Activated gamma-delta T cell (primary cell): ENCODE data around the gene ZNF283.
"Not testable (repeated sequence)": the region's sequence is repeated elsewhere in the genome, so short reads cannot be mapped to it uniquely, and the experiment has no call there.

Experiments used
- DNase-seq: peaks from one replicate; lab custom pipeline; 2025; lab: John Stamatoyannopoulos, UW

ZNF283 gene

GRCh38 chr19:43799502-43800142 lies 27.5 kb upstream of the ZNF283 start:
- no peak for DNase-seq

- no peak for DNase-seq
Measured at GRCh38 chr19:43802216-43802951, 24.7 kb upstream of the ZNF283 start, which contains the start of gene LYPD5. Gene LYPD5, minus strand, starts transcription at chr19:43802447. Its CDS starts 67 bp downstream, at chr19:43802380.

DNA sequence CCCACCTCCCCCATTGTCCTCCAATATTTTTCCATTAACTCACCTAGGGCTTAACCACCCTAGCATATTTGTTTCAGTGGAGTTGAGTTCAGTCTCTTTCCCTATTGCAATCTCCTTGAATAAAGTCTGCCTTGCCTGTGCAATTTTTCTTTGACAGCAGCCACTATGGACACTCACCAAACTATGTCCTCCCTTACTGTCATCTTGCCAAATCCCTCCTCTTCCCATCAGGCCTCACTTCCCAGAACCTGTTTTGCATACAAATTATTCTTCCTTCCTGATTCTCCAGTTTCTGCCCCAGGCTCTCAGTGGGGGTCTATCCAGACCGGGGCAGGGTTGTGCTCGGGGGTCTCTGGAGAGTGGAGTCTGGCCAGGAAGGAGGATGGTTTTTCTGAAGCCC lies 22.7 kb upstream of the ZNF283 start:
- no peak for DNase-seq

GRCh38 chr19:43806401-43806800 lies 20.7 kb upstream of the ZNF283 start:
- not testable (repeated sequence) for DNase-seq

GRCh38 chr19:43806848-43807247 lies 20.3 kb upstream of the ZNF283 start:
- no peak for DNase-seq

- no peak for DNase-seq
Measured at GRCh38 chr19:43807651-43808050, 19.5 kb upstream of the ZNF283 start.

DNA sequence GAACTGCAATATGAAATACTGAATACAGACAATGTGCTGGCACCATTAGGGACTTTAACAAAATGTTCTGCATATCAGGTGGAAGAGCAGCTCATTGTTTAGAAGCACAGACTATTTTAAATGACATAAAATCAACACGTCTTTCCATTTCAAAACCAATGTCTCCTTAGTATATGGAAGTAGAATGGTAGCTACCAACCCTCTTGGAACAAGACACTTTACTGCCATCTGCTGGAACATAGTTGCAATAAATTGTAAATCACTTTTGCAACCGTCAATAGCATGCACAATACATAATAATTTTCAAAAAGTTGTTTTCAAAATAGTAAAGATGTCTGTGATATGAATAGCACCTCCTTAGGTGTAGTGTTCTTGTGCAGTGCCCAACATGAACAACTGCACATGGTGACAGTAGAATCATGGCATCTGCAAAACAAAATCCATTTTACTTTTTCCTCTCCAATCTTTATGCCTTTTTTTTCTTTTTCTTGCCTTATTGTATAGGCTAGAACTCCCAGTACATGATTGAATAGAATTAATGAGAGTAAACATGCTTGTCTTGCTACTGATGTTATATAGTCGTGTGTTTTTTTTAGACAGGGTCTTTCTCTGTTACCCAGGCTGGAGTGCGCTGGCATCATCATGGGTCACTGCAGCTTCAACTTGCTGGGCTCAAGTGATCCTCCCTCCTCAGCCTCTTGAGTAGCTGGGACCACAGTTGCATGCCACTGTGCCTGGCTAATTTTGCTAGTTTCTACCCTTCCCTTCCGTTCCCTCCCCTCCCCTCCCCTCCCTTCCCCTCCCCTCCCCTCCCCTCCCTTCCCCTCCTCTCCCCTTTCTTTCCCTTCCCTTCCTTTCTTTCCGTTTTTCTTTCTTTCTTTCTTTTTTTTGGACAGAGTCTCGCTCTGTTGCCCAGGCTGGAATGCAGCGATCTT lies 17.1 kb upstream of the ZNF283 start:
- DNase-seq = no peak

DNA sequence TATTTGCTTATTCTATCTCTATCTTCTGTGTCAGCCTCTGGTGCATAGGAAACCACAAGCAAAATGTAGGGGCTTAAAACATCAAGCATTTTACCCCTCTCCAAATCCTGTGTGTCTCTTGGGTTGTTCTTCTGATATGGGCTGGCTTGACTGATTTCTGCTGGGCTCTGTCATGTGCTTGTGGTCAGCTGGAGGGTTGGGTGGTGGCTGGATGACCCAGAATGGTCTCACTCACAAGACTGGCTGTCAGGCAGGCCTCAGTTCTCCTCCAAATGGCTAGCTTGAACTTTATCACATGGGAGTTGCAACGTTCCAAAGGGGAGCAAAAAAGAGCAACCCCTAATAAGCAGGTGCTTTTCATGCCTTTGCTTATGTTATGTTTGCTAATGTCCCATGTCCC lies 15.3 kb upstream of the ZNF283 start:
- DNase-seq = no peak

GRCh38 chr19:43812259-43812658 lies 14.9 kb upstream of the ZNF283 start:
- DNase-seq = no peak

- no peak for DNase-seq
Measured at GRCh38 chr19:43812688-43813087, 14.4 kb upstream of the ZNF283 start.

- DNase-seq = no peak
Measured at GRCh38 chr19:43814663-43815352, 12.3 kb upstream of the ZNF283 start.

DNA sequence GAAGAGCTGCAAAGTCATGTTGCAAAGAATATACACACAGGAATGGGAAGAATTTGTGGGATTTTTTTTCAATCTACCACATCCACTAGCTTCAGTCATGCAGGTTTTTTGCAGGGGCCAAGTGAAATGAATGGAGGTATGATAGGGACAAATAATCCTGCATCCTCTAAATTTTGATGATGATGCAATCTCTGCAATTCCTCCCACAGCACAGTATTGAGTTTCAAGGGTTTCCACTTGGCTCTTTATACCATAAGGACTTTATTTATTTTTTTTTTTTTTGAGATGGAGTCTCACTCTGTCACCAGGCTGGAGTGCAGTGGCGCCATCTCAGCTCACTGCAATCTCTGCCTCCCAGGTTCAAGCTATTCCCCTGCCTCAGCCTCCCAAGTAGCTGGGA lies 9.7 kb upstream of the ZNF283 start:
- not testable (repeated sequence) for DNase-seq

DNA sequence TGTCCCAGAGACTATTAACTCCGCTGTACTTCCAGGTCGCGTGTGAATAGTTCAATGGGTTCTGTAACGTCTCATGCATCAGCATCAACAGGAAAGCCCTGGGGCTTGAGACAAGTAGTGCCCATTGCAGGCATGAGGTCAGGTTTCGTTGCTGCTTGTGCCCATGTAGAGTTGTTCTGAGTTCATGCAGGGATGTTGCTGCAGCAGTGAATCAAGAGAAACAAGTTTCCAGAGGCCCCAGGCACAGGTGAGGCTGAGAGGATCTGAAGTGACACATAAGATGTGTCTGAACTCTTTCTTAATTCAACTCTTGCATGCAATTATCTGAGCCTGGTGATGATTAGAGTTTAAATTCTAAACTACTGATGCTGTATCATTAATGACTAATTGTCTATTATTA lies 8.6 kb upstream of the ZNF283 start:
- no peak for DNase-seq

- no peak for DNase-seq
Measured at GRCh38 chr19:43820098-43820883, 6.8 kb upstream of the ZNF283 start.

- DNase-seq = no peak
Measured at GRCh38 chr19:43820884-43821215, 6.3 kb upstream of the ZNF283 start.

DNA sequence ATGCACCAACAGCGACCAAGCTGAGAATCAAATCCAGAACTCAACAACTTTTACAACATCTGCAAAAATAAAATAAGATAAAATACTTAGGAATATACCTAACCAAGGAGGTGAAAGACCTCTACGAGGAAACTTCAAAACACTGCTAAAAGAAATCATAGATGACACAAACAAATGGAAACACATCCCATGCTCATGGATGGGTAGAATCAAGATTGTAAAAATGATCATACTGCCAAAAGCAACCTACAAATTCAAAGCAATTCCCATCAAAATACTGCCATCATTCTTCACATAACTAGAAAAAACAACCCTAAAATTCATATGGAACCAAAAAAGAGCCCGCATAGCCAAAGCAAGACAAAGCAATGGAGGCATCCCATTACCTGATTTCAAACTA lies 3.3 kb upstream of the ZNF283 start:
- DNase-seq = not testable (repeated sequence)

- not testable (repeated sequence) for DNase-seq
Measured at GRCh38 chr19:43824572-43824971, 2.5 kb upstream of the ZNF283 start.

- DNase-seq = no peak
Measured at GRCh38 chr19:43839139-43839538, 12.0 kb downstream of the ZNF283 start.

DNA sequence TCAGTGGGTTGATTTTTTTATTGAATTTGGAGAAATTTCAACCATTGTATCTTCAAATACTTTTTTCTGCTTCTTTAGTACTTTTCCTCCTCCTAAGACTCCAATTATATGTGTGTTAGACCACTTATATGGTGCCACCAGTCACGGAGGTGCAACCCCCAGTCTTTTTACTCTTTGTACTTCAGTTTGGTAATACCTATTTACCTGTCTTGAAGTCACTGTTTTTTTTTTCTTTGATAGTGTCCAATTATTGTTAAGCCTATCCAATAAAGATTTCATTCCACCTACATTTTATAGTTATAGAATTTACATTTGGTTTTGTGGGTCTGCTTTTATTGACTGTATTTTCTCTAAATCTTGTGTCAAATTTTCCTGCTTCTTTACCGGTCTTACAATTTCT lies 14.9 kb downstream of the ZNF283 start:
- no peak for DNase-seq

DNA sequence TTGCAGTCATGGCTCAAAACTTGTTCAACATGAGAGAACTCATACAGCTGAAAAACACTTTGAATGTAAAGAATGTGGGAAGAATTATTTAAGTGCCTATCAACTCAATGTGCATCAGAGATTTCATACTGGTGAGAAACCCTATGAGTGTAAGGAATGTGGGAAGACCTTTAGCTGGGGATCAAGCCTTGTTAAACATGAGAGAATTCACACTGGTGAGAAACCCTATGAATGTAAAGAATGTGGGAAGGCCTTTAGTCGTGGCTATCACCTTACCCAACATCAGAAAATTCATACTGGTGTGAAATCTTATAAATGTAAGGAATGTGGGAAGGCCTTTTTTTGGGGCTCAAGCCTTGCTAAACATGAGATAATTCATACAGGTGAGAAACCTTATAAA lies 20.1 kb downstream of the ZNF283 start:
- DNase-seq = no peak

GRCh38 chr19:43847884-43848283 lies 20.8 kb downstream of the ZNF283 start:
- DNase-seq = no peak
